Kidney (tissue), 14 donors: ENCODE measurements around the gene OSBPL10. TPM values are rescaled to one million over a fixed set of nuclear protein-coding genes. Genes with fewer than 3 reads are reported as not detected.

ENCODE experiments used
- DNase-seq, 5 donors: peaks; one replicate each; pipeline ENCODE4 v3.0.0-alpha.2; 2013 to 2020
- FAIRE-seq: peaks from 2 replicates; lab custom pipeline; 2012; peaks lifted over from hg19 to GRCh38; lab: Jason Lieb, UNC
- H3K27ac ChIP-seq, 2 donors: one replicate each; pipeline ENCODE4 v1.7.0; 2013; ENCODE audit warnings: low read depth in 2 of 2, low read length in 2 of 2, inconsistent platforms in 1 of 2
- H3K27me3 ChIP-seq: one replicate; pipeline ENCODE4 v1.7.1; 2013; ENCODE audit warnings: low read length, inconsistent platforms; ENCODE audit not compliant: control insufficient read depth, insufficient read depth
- H3K36me3 ChIP-seq, 3 donors: one replicate each; pipeline versions ENCODE4 v1.7.0 to v1.7.1; 2013; ENCODE audit warnings: low read length in 3 of 3, control low read depth in 1 of 3, inconsistent platforms in 1 of 3; ENCODE audit not compliant: insufficient read depth in 3 of 3, control insufficient read depth in 2 of 3
- H3K4me1 ChIP-seq, 3 donors: one replicate each; pipeline versions ENCODE4 v1.7.0 to v1.7.1; 2013; ENCODE audit warnings: low read length in 3 of 3, inconsistent platforms in 1 of 3, low read depth in 1 of 3; ENCODE audit not compliant: control insufficient read depth in 2 of 3, insufficient read depth in 2 of 3
- H3K4me3 ChIP-seq, 3 donors: one replicate each; pipeline versions ENCODE4 v1.7.0 to v1.8.1; 2013; ENCODE audit warnings: low read length in 3 of 3, control low read depth in 1 of 3, inconsistent platforms in 1 of 3
- H3K9ac ChIP-seq, 3 donors: one replicate each; pipeline versions ENCODE4 v1.7.0 to v1.7.1; 2013; ENCODE audit warnings: low read length in 3 of 3, control low read depth in 1 of 3, inconsistent platforms in 1 of 3
- H3K9me3 ChIP-seq, 3 donors: one replicate each; pipeline versions ENCODE4 v1.7.0 to v1.7.1; 2013; ENCODE audit warnings: low read length in 3 of 3, control low read depth in 1 of 3, inconsistent platforms in 1 of 3; ENCODE audit not compliant: control insufficient read depth in 2 of 3, insufficient read depth in 1 of 3
- intact Hi-C: fragments of 100-400 bp; cut with DNase I; formaldehyde crosslinking; loops from one replicate; pipeline ENCODE4 v1.11.1; 2022
- polyA plus RNA-seq: library from polyadenylated mRNA; stranded (reverse); fragments of 350-450 nt; fragmentation: Illumina TruSeq; extraction: RNeasy Lipid Tissue Mini Kit (QIAGEN cat#74804); gene quantifications from one replicate; pipeline ENCODE4 v1.2.3, GENCODE V29; 2014; ENCODE audit warnings: low read depth, low replicate concordance; ENCODE audit not compliant: insufficient read depth
- total RNA-seq: library from RNA; stranded (reverse); fragmentation: NEBNext Ultra II Directional; extraction: Animal tissue kit (Norgen Biotek cat#: 25700); gene quantifications from one replicate; pipeline ENCODE4 v1.2.1, GENCODE V29; 2021
- TF ChIP-seq, protein P1 (sequence below): IDR thresholded peaks from 3 replicates; pipeline ENCODE4 v1.5.1; 2012; ENCODE audit warnings: mild to moderate bottlenecking, moderate library complexity, borderline replicate concordance; ENCODE audit not compliant: insufficient read depth; ENCODE audit errors: extremely low read depth
- donor health status: control.
- donor health status: control.
- donor health status: control.
- donor health status: control.
- donor health status: control.
- donor health status: DM: yes; HTN: yes; CAD: no.
- donor health status: Normal renal cell carcinoma (clear cell type).

Gene OSBPL10
- total and polyA plus RNA-seq, 2 donors from 2014 or later, result 11.8 to 89.3 TPM

DNA sequence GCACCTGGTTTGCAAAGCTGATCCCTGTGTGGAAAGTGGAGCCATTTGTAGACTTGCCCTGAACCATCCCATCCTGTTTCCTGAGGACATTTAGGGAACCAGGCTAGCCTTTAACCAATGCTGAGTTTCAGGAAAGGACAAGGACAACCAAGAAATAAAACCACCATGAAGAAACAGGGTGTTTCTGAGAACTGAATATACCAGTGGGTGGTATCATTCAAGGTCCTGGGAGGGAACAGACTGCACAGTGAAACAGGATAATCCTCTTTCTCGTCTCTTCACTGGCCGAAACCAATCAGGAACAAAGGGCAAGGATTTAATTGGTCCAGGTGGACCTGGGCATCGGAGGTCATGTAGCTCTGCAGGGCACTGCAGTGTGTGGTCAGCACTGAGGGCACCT lies 22.3 kb upstream of the OSBPL10 start:
- no peak for DNase-seq
- Histone ChIP-seq H3K27ac (no peak overlapping the region), H3K4me1 (no peaks in the 10 kb centered on the region), H3K27me3 (no peaks in the 10 kb centered on the region), H3K9me3 (no peaks in the 10 kb centered on the region), H3K9ac (no peak overlapping the region), H3K4me3 (no peak overlapping the region), H3K36me3 (no peaks in the 10 kb centered on the region)
- FAIRE-seq, result no peak
- intact Hi-C loops, result no loop called here
- TF ChIP-seq, protein P1, sequence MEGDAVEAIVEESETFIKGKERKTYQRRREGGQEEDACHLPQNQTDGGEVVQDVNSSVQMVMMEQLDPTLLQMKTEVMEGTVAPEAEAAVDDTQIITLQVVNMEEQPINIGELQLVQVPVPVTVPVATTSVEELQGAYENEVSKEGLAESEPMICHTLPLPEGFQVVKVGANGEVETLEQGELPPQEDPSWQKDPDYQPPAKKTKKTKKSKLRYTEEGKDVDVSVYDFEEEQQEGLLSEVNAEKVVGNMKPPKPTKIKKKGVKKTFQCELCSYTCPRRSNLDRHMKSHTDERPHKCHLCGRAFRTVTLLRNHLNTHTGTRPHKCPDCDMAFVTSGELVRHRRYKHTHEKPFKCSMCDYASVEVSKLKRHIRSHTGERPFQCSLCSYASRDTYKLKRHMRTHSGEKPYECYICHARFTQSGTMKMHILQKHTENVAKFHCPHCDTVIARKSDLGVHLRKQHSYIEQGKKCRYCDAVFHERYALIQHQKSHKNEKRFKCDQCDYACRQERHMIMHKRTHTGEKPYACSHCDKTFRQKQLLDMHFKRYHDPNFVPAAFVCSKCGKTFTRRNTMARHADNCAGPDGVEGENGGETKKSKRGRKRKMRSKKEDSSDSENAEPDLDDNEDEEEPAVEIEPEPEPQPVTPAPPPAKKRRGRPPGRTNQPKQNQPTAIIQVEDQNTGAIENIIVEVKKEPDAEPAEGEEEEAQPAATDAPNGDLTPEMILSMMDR, result no peak

DNA sequence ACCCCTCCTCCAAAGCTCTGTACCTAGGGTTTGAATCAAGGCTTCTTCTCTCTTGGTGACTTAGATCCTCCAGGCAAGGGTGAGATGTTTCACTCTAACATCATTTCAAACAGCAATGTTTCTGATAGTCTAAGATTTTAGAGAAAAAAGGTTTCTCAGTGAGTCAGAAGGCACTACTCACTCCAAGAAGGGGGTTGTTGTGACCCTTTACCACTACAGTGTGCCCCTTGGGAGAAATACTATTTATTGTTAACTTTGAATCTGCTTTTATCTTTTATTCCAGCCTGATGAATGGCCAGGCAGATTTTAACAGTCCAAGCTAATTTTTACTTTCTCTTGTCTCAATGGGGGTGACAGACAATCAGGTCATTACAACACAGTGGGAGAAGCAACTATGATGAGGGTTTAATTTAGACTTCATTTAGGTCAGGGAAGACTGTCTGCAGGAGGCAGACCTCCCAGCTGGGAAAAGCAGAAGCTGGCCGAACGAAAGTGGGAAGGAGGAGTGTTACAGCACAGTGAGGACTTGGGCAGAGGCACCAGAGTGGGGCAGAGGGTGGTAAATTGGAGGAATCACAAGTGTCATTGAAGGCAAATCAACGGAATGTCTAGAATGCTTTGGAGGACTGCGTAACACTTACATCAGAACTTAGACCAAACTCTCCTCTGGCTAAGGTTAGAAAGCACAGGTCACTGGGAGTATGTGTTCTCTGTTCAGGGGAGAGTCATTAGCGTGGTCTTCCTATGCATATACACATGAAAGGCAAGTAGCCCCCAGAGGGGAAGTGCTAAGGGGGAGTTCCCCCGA lies 21.7 kb upstream of the OSBPL10 start:
- Histone ChIP-seq H3K27me3 (no peaks in the 10 kb centered on the region), H3K36me3 (no peaks in the 10 kb centered on the region), H3K27ac (no peak overlapping the region), H3K4me1 (no peaks in the 10 kb centered on the region), H3K9me3 (no peaks in the 10 kb centered on the region), H3K9ac (no peak overlapping the region), H3K4me3 (no peak overlapping the region)
- FAIRE-seq (no peak), DNase-seq (no peak)
- TF ChIP-seq, protein P1, result no peak
- intact Hi-C loops, result no loop called here

DNA sequence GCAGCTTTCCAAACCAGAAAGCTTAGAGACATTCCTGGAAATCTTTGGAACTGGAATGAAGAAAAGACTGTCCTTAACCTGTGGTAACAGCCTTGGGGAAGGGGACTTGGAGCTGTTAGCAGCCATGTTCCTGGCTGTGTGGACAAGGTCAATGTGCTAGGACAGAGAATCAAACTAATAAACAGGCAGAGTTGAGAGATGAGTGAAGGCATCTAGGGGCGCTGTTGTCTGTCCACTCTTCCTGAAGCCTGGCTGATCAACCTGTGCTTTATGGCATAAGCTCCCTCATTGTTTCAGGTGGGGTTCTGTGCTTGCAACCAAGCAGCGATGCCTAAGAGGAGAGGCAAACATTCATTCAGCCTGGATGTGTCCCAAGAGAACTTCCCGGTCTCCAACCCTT lies 19.8 kb upstream of the OSBPL10 start:
- Histone ChIP-seq H3K9me3 (no peaks in the 10 kb centered on the region), H3K27ac (no peak overlapping the region), H3K4me1 (no peaks in the 10 kb centered on the region), H3K27me3 (no peaks in the 10 kb centered on the region), H3K4me3 (no peak overlapping the region), H3K9ac (no peak overlapping the region), H3K36me3 (no peaks in the 10 kb centered on the region)
- FAIRE-seq (no peak), DNase-seq (no peak)
- intact Hi-C loops, result no loop called here
- TF ChIP-seq, protein P1, result no peak
